ENCODE measurements around the gene FBXL14. TPM values are rescaled to one million over a fixed set of nuclear protein-coding genes. Genes with fewer than 3 reads are reported as not detected.
"Not testable (repeated sequence)": the region's sequence is repeated elsewhere in the genome, so short reads cannot be mapped to it uniquely, and the experiment has no call there.

FBXL14 gene
- total RNA-seq, 3 donors from 2014 or later = 29.4 to 39.6 (median 33.6) TPM

- Histone ChIP-seq H3K4me1 (ENCODE audit: low read depth) (peaks cover 24% of the 10 kb centered on the region), H3K4me3 (no peak overlapping the region), H3K36me3 (ENCODE audit: low read depth) (no peaks in the 10 kb centered on the region), H3K9me3 (no peaks in the 10 kb centered on the region)
- ATAC-seq (no peak), DNase-seq (no peak)
- no peak for TF ChIP-seq CTCF (IDR thresholded peaks at IDR 0.05)
- intact Hi-C loops (cut with DNase I, micrococcal nuclease) = no loop called here
Observed at GRCh38 chr12:1604464-1604863, 10.1 kb upstream of the FBXL14 start.

- Histone ChIP-seq H3K9me3 (no peaks in the 10 kb centered on the region), H3K4me1 (ENCODE audit: low read depth) (peaks cover 24% of the 10 kb centered on the region), H3K36me3 (ENCODE audit: low read depth) (no peaks in the 10 kb centered on the region), H3K4me3 (no peak overlapping the region)
- TF ChIP-seq CTCF (IDR thresholded peaks at IDR 0.05) = no peak
- DNase-seq = no peak
- intact Hi-C loops (cut with DNase I, micrococcal nuclease) = no loop called here
- no peak for ATAC-seq
Observed at GRCh38 chr12:1603269-1603993, 9.1 kb upstream of the FBXL14 start.

GRCh38 chr12:1602706-1603105 is 8.3 kb upstream of the FBXL14 start:
- ATAC-seq; intact Hi-C loops (cut with DNase I, micrococcal nuclease); H3K36me3 ChIP-seq (ENCODE audit: low read depth); DNase-seq; H3K9me3 ChIP-seq; H3K4me3 ChIP-seq: not testable (repeated sequence)
- H3K4me1 ChIP-seq (ENCODE audit: low read depth) = peaks cover 24% of the 10 kb centered on the region

- Histone ChIP-seq H3K36me3 (ENCODE audit: low read depth) (no peaks in the 10 kb centered on the region), H3K9me3 (no peaks in the 10 kb centered on the region), H3K4me3 (no peak overlapping the region), H3K4me1 (ENCODE audit: low read depth) (peaks cover 18% of the 10 kb centered on the region)
- intact Hi-C loops (cut with DNase I, micrococcal nuclease) = no loop called here
- no peak for TF ChIP-seq CTCF (IDR thresholded peaks at IDR 0.05)
- no peak for DNase-seq
- ATAC-seq = no peak
Observed at GRCh38 chr12:1598757-1599156, 4.4 kb upstream of the FBXL14 start.

- Histone ChIP-seq H3K4me1 (ENCODE audit: low read depth) (peaks cover 21% of the 10 kb centered on the region), H3K9me3 (no peaks in the 10 kb centered on the region), H3K4me3 (no peak overlapping the region), H3K36me3 (ENCODE audit: low read depth) (no peaks in the 10 kb centered on the region)
- DNase-seq (peak in 1 of 3 donors; percentile 51), ATAC-seq (peak; percentile 48)
- intact Hi-C loops (cut with DNase I, micrococcal nuclease) = no loop called here
- no peak for TF ChIP-seq CTCF (IDR thresholded peaks at IDR 0.05)
Observed at GRCh38 chr12:1595690-1596347, 1.4 kb upstream of the FBXL14 start.

- DNase-seq (peak in 1 of 3 donors; percentile 51), ATAC-seq (no peak)
- TF ChIP-seq CTCF (IDR thresholded peaks at IDR 0.05) = no peak
- Histone ChIP-seq H3K36me3 (ENCODE audit: low read depth) (no peaks in the 10 kb centered on the region), H3K9me3 (no peaks in the 10 kb centered on the region), H3K4me3 (peak overlapping the region; percentile 45), H3K4me1 (ENCODE audit: low read depth) (peaks cover 26% of the 10 kb centered on the region)
- intact Hi-C loops (cut with DNase I, micrococcal nuclease) = no loop called here
Observed at GRCh38 chr12:1595026-1595561, 713 bp upstream of the FBXL14 start.
